Subcutaneous adipose tissue (tissue), 4 donors: ENCODE data around the gene FGF2. TPM values are rescaled to one million over a fixed set of nuclear protein-coding genes. Genes with fewer than 3 reads are reported as not detected.

Experiments
- total RNA-seq, 4 donors: library from RNA; depleted of rRNA; stranded (reverse); fragments of >200 nt; gene quantifications; one replicate each; pipeline ENCODE4 v1.1.0, GENCODE V29; 2016
- TF ChIP-seq, protein P1 (sequence below): fragments of 450-650 bp; IDR thresholded peaks from one replicate; pipeline ENCODE4 v1.5.1; 2016; ENCODE audit warnings: low read depth, mild to moderate bottlenecking, control low read depth, antibody characterized with exemption, moderate library complexity

The FGF2 gene
- total RNA-seq, 4 donors from 2014 or later, result 35.5 to 51.5 (median 44.5) TPM

DNA sequence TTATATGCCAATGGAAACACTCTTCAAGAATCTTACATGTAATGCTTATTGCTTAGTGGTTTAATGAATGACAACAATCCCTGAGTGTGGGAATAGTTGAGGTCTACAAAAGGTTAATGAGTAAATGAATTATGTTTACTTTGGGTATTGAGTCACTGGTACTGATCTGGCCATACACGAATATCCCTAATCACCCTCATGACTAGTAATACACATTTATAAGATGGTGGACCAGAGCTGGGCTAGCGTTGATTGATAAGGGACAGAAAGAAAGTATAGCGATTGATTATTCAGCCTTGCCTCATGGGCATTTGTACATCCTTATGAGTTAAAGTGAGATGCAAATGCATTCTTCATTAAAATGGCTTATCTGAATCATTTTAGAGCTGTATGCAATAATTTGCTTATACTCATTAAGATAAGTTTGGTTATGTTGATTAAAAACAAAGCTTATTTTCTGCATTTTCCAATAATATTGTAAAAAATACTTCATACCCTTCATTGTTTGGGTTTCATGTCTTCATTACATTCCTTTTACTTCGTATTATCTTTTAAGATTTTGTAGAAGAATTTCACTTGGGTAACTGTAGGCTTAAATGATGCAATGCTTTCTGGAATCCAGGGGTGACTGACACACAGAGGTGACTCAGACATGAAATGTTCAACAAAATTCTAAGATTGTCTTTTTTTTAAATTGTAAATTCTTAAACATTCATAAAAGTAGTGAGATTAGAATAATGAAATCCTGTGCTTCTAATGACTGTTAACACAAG, 47.4 kb downstream of the FGF2 start:
- TF ChIP-seq, protein P1, sequence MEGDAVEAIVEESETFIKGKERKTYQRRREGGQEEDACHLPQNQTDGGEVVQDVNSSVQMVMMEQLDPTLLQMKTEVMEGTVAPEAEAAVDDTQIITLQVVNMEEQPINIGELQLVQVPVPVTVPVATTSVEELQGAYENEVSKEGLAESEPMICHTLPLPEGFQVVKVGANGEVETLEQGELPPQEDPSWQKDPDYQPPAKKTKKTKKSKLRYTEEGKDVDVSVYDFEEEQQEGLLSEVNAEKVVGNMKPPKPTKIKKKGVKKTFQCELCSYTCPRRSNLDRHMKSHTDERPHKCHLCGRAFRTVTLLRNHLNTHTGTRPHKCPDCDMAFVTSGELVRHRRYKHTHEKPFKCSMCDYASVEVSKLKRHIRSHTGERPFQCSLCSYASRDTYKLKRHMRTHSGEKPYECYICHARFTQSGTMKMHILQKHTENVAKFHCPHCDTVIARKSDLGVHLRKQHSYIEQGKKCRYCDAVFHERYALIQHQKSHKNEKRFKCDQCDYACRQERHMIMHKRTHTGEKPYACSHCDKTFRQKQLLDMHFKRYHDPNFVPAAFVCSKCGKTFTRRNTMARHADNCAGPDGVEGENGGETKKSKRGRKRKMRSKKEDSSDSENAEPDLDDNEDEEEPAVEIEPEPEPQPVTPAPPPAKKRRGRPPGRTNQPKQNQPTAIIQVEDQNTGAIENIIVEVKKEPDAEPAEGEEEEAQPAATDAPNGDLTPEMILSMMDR, result no peak

DNA sequence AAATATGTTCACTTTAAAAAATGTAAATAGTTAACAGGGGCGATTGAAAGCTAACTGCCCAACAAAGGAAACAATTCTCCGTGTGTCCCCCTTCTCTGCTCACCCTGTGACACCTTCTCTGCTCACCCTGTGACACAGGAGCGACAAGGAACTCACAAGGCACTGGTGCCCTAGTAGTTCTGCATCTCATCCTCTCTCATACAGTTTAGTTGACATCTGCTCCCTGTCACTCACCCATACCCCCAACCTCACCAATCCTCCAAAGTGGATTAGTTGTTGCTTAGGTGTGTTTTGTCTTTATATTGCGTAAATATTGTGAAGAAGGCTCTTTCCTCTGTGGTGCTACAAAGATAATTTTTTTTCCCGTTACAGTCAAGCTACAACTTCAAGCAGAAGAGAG, 49.3 kb downstream of the FGF2 start:
- TF ChIP-seq, protein P1, result no peak

DNA sequence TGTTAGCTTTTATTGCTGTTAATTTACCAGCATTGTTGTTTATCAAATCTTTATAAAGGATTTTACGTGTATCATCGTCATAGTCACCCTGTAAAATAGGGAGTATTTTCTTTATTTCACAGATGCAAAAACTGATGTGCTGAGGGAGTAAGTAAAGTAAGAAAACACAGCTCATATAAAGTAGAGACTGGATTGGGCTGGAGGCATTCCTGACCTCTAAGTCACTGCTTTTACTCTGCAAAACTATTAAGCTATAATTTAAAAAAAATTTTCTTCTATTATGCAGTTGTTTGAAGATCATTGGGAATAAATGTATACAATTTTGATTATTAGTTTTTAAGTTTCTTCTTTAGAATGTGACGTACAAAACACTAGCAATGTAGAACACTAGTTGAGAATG, 49.8 kb downstream of the FGF2 start:
- TF ChIP-seq, protein P1, result no peak

DNA sequence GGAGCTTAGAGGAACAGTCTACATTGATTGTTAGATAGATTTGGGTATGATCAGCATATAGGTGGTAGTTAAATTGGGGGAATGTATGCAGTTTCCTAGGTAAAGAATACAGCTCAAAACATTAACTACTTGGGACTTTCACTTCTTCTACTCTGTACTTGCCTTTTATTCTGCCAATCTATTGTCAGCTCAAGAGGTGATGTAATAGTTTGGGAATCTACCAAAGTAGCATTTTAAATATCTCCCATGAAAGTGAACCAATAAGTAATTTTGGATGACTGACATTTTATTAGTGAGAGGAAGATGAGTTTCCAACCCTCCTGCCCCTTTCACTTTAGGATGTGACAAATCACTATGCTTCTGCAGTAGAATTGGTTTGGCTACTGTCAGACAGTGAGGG, 52.4 kb downstream of the FGF2 start:
- TF ChIP-seq, protein P1, result no peak

DNA sequence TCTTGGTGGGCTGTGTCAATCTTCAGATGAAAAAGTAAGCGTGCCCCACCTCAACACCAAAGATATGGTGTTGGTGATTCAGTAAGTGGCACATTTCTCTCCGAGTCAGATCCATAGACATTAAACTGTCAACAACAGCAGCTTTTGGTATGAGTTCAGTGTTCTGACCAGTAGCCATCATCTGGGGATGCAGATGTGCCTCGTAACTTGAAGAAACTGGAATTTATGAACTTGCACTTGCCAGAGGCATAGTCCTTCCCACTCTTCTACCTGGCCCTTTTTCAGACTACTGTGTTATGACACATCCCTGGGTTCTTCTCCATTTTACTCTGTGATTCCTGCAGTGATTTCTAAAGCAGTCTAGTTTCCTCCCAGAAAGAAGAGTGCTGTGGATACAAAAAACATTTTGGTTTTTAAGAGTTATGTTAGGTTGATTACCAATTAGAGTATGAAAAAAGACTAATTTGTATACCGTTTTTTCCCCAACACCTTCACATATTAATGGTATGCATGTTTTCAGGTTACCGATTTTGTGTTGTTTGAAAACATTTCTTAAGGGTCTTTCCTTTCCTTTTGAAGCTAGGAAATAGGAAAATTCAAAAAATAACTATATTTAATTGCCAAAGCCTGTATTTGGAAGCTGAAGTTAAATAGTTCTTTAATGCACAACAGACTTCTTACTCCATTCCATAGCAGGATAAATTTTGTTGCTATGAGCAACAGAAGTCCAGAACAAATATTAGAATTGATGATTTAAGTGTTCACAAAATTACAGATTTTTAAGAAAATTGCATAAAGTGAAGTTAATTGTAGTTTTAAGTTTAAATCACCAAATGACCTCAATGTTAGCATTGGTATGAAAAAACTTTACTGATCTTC, 56.5 kb downstream of the FGF2 start:
- TF ChIP-seq, protein P1, result no peak

DNA sequence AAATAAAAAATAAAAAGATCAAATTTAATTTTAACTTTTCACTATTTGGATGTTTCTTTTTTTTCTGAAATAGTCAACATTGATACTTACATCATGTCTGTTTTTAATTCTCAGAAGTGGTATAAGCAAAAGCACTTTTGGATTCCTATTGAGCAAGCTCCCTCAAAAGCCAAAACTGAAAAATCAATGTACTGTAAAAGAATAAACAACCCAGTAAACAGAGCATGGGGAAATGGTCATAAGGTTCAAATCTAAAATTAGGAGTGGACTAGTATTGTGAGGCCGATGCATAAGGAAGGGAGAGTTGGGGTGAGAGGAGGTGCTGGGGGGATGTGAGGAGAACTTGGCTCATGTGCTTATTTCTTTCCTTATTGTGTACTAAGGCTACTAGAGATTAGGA, 57.9 kb downstream of the FGF2 start:
- TF ChIP-seq, protein P1, result no peak

DNA sequence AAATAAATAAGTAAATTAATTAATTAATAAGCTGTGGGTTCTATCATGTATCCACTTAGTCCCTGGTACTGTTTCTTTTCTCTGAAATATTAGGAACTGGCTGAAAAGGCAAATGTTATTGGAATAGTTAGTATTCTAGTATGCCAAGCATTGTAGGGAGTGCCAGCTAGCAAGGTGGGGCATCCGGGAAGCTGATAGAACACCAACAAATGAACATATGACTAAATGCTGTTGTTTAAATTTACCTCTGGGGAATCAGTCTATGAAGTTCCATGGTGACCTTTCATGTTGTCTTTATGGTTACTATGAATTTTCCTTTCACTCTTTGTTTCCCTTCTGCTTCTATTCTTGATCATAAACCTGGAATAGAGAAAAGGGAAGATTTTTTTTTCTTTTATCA, 63.1 kb downstream of the FGF2 start:
- TF ChIP-seq, protein P1, result no peak
